Right forelimb (tissue), 1 donor: ENCODE results near the gene CPA1.

Experiments
- DNase-seq: peaks from one replicate; pipeline ENCODE4 v3.0.0-alpha.2; 2018

Gene CPA1

DNA sequence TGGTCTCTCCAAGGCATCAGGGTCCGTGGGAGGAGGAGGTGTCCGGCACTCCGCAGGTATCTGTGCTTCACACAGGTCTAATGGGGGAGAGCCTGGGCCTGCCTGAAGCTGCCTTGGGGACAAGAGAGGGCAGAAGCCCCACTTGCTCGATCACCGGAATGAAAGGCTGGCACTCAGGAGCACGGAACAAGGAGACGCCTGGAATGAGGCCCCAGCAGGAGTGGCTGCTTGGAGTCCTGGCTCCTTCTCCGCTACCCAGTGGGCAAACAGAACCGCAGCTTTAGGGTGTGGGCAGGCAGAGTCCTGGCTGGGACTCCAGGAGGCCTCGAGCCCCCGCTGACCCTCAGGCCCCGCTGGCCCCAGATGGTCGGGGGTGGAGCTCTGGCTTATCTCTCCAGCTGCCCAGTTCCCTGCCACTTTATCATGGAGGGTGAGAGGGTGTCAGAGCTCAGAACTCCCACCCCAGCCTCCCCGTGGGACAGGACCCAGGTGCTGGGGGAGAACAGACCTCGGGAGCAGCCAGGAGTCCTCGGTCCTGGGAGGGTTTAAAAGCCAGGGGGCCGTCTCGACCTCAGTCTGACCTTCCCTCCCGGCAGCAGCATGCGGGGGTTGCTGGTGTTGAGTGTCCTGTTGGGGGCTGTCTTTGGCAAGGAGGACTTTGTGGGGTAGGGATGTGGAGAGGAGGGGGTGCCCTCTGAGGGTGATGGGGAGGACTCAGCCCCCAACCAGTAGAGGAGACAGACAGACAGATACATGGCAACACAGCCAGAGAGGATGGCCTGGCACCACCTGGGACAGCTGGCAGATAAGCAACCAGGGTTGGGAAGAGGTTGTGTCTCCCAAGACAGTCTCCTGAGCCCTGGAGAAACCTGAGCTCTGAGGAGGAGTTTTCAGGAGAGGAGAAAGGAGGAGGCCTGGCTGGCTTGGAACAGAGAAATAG, at the start of gene CPA1:
CPA1 (plus strand) TSS at position 574 of the 940 bp plus-strand sequence; CDS start at position 601, 27 bp downstream.
- DNase-seq = peak; percentile 51

- DNase-seq = no peak
Observed at GRCh38 chr7:130332259-130333053, 47.8 kb upstream of the CPA1 start.

- DNase-seq = no peak
Observed at GRCh38 chr7:130333832-130334231, 46.5 kb upstream of the CPA1 start.

DNA sequence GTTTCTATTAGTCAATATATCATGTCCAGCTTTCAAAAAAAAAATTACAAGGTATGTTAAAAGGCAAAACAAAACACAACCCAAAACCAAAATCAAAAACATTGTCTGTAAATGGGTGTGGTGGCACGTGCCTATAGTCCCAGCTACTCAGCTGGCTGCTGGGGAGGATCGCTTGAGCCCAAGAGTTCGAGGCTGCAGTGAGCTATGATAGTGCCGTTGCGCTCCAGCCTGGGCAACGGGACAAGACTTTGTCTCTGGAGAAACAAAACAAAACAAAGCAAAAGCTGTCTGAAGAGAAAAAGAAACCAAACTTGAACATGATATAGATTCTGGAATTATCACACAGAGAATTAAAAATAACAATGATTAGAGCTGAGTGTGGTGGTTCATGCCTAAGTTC, 46.0 kb upstream of the CPA1 start:
- DNase-seq = peak; percentile 65

DNA sequence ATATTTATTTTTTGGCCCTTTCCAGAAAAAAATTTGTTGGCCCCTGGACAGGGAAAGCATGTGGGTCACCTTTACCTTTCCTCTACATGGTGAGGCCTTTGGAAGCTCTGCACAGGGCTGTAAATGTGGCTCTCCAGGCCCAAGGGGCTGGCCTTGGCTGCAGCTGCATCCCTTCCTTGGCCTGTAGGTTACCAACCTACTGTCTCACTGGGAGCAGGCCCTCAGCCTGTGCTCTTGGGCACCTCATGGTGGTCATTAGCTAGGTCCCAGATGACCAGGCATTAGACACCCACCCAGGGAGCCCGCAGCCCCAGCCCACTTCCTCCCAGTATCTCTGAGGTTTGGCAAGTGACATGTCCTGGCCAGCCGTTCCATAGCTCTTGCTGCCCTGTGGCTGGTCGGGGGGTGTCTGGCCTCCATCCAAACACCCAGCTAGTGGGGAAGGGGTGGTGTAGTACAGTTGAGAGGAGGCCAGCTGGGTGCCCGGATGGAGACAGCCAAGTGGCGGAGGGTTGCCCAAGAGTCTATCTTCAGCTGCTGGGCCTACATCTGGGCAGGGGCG, 42.8 kb upstream of the CPA1 start:
- DNase-seq = no peak

GRCh38 chr7:130338233-130338632, 42.1 kb upstream of the CPA1 start:
- DNase-seq = no peak

DNA sequence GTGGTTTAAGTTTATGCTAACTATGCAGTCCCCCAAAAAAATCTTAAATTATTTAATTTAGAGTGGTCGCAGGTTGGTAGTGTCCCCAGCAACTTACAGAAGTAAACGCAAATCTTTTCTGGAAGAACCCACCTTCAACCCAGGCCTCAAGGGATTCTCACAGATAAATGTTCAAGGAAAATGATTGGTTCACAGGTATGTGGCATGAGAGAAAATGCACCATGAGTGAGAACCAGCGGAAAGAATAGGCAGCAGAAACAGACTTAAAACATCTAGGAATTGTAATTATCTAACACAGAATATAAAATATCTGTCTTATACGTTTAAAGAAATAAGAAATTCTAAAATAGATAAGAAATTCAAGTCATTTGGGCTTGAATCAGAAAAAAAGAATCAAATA, 38.4 kb upstream of the CPA1 start:
- no peak for DNase-seq

DNA sequence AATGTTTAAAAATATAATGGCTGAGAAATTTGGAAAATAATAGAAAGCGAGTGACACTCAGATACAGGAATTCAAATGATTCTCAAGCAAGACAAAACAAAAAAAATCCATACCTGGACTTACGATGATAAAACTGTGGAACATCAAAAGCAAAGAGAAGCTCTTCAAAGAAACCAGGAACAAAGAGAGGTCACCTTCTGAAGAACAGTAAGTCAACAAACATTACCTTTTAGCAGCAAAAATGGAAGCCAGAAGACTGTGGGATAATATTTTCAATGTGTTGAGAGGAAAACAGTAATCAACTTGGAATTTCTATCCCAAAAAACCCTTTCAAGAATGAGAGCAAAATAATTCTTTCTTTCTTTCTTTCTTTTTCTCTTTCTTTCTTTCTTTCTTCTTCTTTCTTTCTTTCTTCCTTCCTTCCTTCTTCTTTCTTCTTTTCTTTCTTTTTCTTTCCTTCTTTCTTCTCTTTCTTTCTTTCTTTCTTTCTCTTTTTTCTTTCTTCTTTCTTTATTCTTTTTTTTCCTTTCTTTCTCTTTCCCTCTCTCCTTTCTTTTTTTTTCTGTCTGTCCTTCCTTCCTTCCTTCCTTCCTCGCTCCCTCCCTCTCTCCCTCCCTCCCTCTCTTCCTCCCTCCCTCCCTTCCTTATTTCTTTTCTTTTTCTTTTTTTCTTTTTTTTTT, 37.5 kb upstream of the CPA1 start:
- DNase-seq = no peak

- no peak for DNase-seq
Observed at GRCh38 chr7:130344271-130344866, 35.9 kb upstream of the CPA1 start, which contains the start of gene CPA5. Gene CPA5, plus strand, starts transcription at chr7:130344816. Its CDS starts 1,670 bp downstream, at chr7:130346486.

- DNase-seq = peak; percentile 66
Observed at GRCh38 chr7:130345136-130345535, 35.2 kb upstream of the CPA1 start.

- no peak for DNase-seq
Observed at GRCh38 chr7:130345725-130346124, 34.6 kb upstream of the CPA1 start.

DNA sequence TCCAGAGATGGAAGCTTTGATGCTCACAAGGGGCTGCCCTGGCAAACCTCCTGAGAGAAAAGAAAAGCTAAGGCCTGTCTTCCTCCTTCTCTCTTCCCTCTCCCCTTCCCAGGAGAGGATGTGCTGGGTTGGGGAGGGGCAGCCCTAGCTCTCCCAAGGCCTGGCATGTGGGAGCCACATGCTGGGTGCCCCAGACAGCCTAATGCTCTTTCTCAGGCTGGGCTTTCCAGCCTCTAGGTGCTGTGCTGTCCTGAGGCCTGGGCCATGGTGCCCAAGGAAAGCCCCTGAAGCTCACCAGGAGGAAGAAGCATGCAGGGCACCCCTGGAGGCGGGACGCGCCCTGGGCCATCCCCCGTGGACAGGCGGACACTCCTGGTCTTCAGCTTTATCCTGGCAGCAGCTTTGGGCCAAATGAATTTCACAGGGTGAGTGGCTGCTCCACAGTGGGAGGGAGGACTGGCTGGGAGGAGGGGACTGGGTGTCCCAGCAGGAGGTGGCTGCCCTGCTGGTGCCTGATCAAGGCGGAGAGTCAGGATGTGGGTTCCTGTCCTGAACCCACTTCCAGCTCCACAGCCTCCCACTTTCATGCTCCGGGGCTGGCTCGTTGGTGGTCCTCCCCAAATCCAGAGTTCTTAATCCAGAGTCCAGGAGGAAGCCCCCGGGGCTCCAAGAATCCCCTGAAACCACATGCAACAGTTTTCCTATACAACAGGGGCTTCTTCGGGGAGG, 34.0 kb upstream of the CPA1 start:
- no peak for DNase-seq

- DNase-seq = no peak
Observed at GRCh38 chr7:130346941-130347340, 33.4 kb upstream of the CPA1 start.

GRCh38 chr7:130349911-130350782, 30.1 kb upstream of the CPA1 start:
- no peak for DNase-seq

GRCh38 chr7:130350945-130351790, 29.1 kb upstream of the CPA1 start:
- DNase-seq = peak; percentile 89

GRCh38 chr7:130351791-130352090, 28.6 kb upstream of the CPA1 start:
- no peak for DNase-seq

DNA sequence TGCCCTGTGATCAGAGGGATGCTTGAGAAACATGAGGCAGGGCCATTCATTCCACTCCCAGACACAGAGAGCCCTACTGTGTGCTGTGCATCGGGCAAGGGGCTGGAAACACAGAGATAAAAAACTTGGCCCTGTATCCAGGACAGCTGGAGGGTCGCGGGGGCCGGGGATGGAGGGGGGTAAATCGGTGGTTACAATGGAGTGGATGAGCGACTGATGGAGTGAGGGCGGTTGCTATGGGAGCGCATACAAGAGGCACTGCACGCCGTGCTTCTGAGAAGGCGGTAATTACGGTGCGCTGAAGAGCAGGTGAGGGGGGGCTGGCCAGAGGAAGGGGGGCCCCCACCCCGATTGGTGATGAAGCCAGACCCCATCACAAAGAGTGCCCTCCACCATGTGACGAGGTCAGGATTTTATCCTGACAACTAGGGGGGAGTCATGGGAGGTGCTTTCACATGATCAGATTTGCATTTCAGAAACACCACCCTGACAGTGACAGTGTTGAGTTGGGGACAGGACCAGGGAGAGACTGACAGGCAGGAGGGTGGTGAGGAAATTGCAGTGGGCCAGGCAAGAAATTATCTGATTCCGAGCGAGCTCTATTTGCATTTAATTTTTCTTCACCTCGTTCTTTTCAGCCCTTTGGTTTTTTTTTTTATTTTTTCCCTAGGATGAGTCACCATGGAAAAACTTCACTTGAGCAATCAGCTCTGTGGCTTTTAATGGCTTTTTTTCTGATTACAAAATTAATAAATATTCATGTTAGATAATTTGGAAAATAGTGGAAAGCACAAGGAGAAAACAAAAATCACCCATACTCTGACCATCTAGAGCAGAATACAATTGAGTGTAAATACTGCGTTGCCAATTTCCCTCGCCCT, 27.9 kb upstream of the CPA1 start:
- DNase-seq = peak; percentile 57

GRCh38 chr7:130353196-130353595, 27.1 kb upstream of the CPA1 start:
- peak; percentile 42 for DNase-seq
